ENCODE measurements around the gene KLHDC10. TPM values are rescaled to one million over a fixed set of nuclear protein-coding genes. Genes with fewer than 3 reads are reported as not detected.

Gene KLHDC10
- total and polyA plus RNA-seq, 2 donors (not counting 1 experiment from before 2014, with no cell fraction given), result 7.1 to 25.7 TPM

DNA sequence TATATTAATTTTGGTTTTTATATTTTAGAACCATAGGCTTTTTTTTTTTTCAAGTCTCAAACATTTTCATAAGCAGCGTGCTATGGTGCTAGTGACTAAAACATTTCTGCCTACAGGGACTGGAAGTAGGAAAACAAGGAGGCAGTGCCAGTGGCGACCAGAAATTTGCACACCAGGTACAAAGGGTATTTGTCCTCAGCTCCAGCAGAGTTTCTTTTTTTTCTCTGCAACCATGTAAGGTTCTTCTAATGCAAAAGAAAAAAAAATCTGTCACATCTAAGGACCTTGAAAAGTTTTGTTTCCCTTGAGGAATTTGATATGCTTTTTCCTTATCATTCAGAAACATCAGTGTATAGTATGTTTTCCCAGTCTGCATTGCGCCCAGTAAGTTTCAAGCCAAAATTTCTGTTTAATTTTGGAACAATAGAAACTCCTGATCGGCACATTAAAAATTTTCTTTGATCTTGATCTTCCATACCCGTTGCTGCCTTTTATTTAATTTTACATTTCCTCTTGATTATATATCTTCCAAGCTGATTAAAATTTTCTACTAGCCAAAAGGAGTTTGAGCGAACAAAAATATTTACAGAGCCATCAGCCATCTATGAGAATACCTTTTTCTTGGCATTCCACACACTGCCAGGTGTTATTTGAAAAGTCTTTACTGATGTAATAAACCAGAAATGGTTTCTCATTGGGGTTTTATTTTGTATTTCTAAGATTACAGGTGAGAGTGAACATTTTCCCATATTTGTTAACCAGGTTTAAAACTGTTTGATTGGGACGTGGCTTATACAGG, 956 bp upstream of the KLHDC10 start:
- no peaks in the 10 kb centered on the region for H3K27me3 Mint-ChIP-seq
- ChIA-PET CTCF (interaction anchor here (0.7 to 5.4 kb wide), 7 partner anchors 9 to 689 kb away, joined by 3 to 93 read pairs (median 5); partner anchors contain the start of genes KLF14 and TMEM209), POLR2A (interaction anchor here (0.8 to 2.1 kb wide), 4 partner anchors 17 to 371 kb away, joined by 3 to 12 read pairs (median 3); partner anchors contain the start of genes CEP41 and TMEM209)
- intact Hi-C loops (cut with micrococcal nuclease), result no loop called here
- Histone ChIP-seq H3K4me1 (ENCODE audit: control insufficient read depth in 2 of 2, insufficient read depth in 2 of 2, low read length in 2 of 2) (peaks cover 22 to 24% of the 10 kb centered on the region in 2 donors), H3K4me3 (ENCODE audit: control extremely low read depth in 1 of 5, extremely low read depth in 1 of 5, insufficient read depth in 1 of 5, low read depth in 2 of 5, low read length in 4 of 5) (peak overlapping the region; percentile 68 to 83 (median 69)), H3K4me2 (replicated peaks; ENCODE audit: low read depth, low read length, poor library complexity, severe bottlenecking) (peak overlapping the region; percentile 79), H2AFZ (ENCODE audit: insufficient read depth, low read depth, low read length, poor library complexity, severe bottlenecking) (peak overlapping the region; percentile 97), H3K9me3 (ENCODE audit: control extremely low read depth in 1 of 3, control insufficient read depth in 2 of 3, insufficient read depth in 1 of 3, low read length in 2 of 3) (no peaks in the 10 kb centered on the region), H3K36me3 (replicated peaks in 1 of 2; ENCODE audit: control extremely low read depth in 1 of 2, control insufficient read depth in 1 of 2, extremely low read depth in 1 of 2, insufficient read depth in 2 of 2, low read length in 1 of 2) (peaks cover 1 to 5% of the 10 kb centered on the region in 2 experiments), H4K20me1 (ENCODE audit: control insufficient read depth, insufficient read depth, low read length, poor library complexity, severe bottlenecking) (peaks cover 16% of the 10 kb centered on the region), H3K27me3 (replicated peaks in 1 of 4; ENCODE audit: control extremely low read depth in 1 of 4, control insufficient read depth in 3 of 4, insufficient read depth in 4 of 4, low read length in 3 of 4) (no peaks in the 10 kb centered on the region), H3K27ac (ENCODE audit: low read length in 2 of 2) (peak overlapping the region; percentile 75 to 84), H3K9ac (ENCODE audit: low read length) (peak overlapping the region; percentile 70), H3K79me2 (ENCODE audit: control insufficient read depth, insufficient read depth, low read length) (peaks cover 38% of the 10 kb centered on the region)
- ATAC-seq (ENCODE audit: low read depth), result no peak
- H3K27ac Mint-ChIP-seq, result peak overlapping the region; percentile 88
- TF ChIP-seq, protein P1, sequence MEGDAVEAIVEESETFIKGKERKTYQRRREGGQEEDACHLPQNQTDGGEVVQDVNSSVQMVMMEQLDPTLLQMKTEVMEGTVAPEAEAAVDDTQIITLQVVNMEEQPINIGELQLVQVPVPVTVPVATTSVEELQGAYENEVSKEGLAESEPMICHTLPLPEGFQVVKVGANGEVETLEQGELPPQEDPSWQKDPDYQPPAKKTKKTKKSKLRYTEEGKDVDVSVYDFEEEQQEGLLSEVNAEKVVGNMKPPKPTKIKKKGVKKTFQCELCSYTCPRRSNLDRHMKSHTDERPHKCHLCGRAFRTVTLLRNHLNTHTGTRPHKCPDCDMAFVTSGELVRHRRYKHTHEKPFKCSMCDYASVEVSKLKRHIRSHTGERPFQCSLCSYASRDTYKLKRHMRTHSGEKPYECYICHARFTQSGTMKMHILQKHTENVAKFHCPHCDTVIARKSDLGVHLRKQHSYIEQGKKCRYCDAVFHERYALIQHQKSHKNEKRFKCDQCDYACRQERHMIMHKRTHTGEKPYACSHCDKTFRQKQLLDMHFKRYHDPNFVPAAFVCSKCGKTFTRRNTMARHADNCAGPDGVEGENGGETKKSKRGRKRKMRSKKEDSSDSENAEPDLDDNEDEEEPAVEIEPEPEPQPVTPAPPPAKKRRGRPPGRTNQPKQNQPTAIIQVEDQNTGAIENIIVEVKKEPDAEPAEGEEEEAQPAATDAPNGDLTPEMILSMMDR (IDR thresholded peaks at IDR 0.05), result no peak
- TF ChIP-seq EZH2 (IDR thresholded peaks at IDR 0.05; ENCODE audit: borderline replicate concordance, insufficient read depth, low read depth, low read length, poor library complexity, severe bottlenecking), result no peak
- DNase-seq, result no peak
- H3K9me3 Mint-ChIP-seq (ENCODE audit: insufficient read depth), result no peaks in the 10 kb centered on the region
- peaks cover 32% of the 10 kb centered on the region for H3K4me1 Mint-ChIP-seq
- H3K4me3 Mint-ChIP-seq, result peak overlapping the region; percentile 89
- WGBS (ENCODE audit: insufficient coverage), result no CpG with 5 or more reads among the region's 7 CpGs

Measured in B cell (primary cell).